GM12878 (cell line): ENCODE measurements around the gene ZMIZ2. TPM values are rescaled to one million over a fixed set of nuclear protein-coding genes. Genes with fewer than 3 reads are reported as not detected.

ENCODE experiments used
- BCL11A ChIP-seq: IDR thresholded peaks from 2 replicates; pipeline ENCODE4 v1.6.1; 2011; ENCODE audit warnings: low read depth, low read length
- BMI1 ChIP-seq: fragments of 450-650 bp; IDR thresholded peaks from 2 replicates; pipeline ENCODE4 v1.6.1; 2016; ENCODE audit warnings: mild to moderate bottlenecking, moderate library complexity, borderline replicate concordance
- CREB1 ChIP-seq: IDR thresholded peaks from 2 replicates; pipeline ENCODE4 v1.6.1; 2012; ENCODE audit warnings: low read depth, mild to moderate bottlenecking, inconsistent platforms
- DPF2 ChIP-seq: fragments of 450-650 bp; IDR thresholded peaks from 2 replicates; pipeline ENCODE4 v1.6.1; 2017; ENCODE audit warnings: mild to moderate bottlenecking
- JUNB ChIP-seq: IDR thresholded peaks from 2 replicates; pipeline ENCODE4 v1.6.1; 2016; ENCODE audit warnings: antibody characterized with exemption, mild to moderate bottlenecking
- MYB ChIP-seq: fragments of 150-350 bp; IDR thresholded peaks from 2 replicates; pipeline ENCODE4 v1.6.1; 2014; ENCODE audit warnings: mild to moderate bottlenecking, low read depth, low read length, borderline replicate concordance
- NFXL1 ChIP-seq: fragments of 450-650 bp; IDR thresholded peaks from 2 replicates; pipeline ENCODE4 v1.6.1; 2017; ENCODE audit warnings: antibody characterized with exemption, mild to moderate bottlenecking, borderline replicate concordance
- PKNOX1 ChIP-seq: fragments of 450-650 bp; IDR thresholded peaks from 2 replicates; pipeline ENCODE4 v1.6.1; 2016; ENCODE audit warnings: mild to moderate bottlenecking
- POU2F2 ChIP-seq: IDR thresholded peaks from 3 replicates; pipeline ENCODE4 v1.6.1; 2011; ENCODE audit warnings: low read depth, mild to moderate bottlenecking, low read length, borderline replicate concordance
- SIN3A ChIP-seq: IDR thresholded peaks from 2 replicates; pipeline ENCODE4 v1.6.1; 2012; ENCODE audit warnings: low read depth, low read length, improper control_type of control experiment
- SMC3 ChIP-seq: IDR thresholded peaks from 2 replicates; pipeline ENCODE4 v1.6.1; 2011; ENCODE audit warnings: low read length, improper control_type of control experiment, borderline replicate concordance
- SP1 ChIP-seq: IDR thresholded peaks from one replicate; pipeline ENCODE4 v1.6.1; 2011; ENCODE audit warnings: low read depth, low read length
- TCF3 ChIP-seq: IDR thresholded peaks from 2 replicates; pipeline ENCODE4 v1.6.1; 2012; ENCODE audit warnings: low read depth, mild to moderate bottlenecking, low read length, borderline replicate concordance; ENCODE audit not compliant: insufficient read depth
- polyA plus RNA-seq, 11 experiments: library from polyadenylated mRNA; depleted of rRNA in 4 of 11; unstranded in 6 of 11; stranded (reverse) in 5 of 11; fragments of >200 nt; fragmentation: Nextera tagmentation in 4 of 11; fragmentation: Illumina TruSeq in 1 of 11; extraction: Ambion mirVana in 4 of 11; extraction: Trizol in 1 of 11; gene quantifications; 1 replicate in 1 of 11; 2 replicates in 10 of 11; pipeline versions ENCODE4 v1.2.1 to v1.2.3, GENCODE V29; 2011 to 2016; ENCODE audit warnings: inconsistent platforms in 2 of 11, missing spikeins in 2 of 11, low read depth in 1 of 11
- total RNA-seq, 4 experiments: library from RNA; depleted of rRNA in 3 of 4; stranded (reverse); fragments of >200 nt in 3 of 4; fragmentation: Illumina TruSeq in 1 of 4; extraction: Trizol in 1 of 4; gene quantifications; 2 replicates each; pipeline versions ENCODE4 v1.2.1 to v1.2.3, GENCODE V29; 2013 to 2021
- TF ChIP-seq, protein P1 (sequence below): fragments of 450-650 bp; conservative IDR thresholded peaks from 2 replicates; pipeline ENCODE4 v1.6.1; 2017; ENCODE audit warnings: mild to moderate bottlenecking, moderate library complexity
- TF ChIP-seq, protein P2 (sequence below): IDR thresholded peaks from 2 replicates; pipeline ENCODE4 v1.6.1; 2012; ENCODE audit warnings: low read depth, low read length, improper control_type of control experiment
- TF ChIP-seq, protein P3 (sequence below): fragments of 450-650 bp; IDR thresholded peaks from 2 replicates; pipeline ENCODE4 v1.6.1; 2016; ENCODE audit warnings: mild to moderate bottlenecking, moderate library complexity, borderline replicate concordance
- TF ChIP-seq, protein P4 (sequence below): fragments of 450-650 bp; IDR thresholded peaks from 2 replicates; pipeline ENCODE4 v1.6.1; 2017; ENCODE audit warnings: mild to moderate bottlenecking, moderate library complexity

Gene ZMIZ2
- total and polyA plus RNA-seq, 10 of the 15 experiments (the other 5 are each of a cell fraction or from before 2014, with no cell fraction given) = 0.71 to 158 (median 17.0) TPM

GRCh38 chr7:44750921-44751571 lies 2.4 kb downstream of the ZMIZ2 start (continued):
- TF ChIP-seq SIN3A (peak; percentile 54; the same call in 1 of the 2 replicates), CREB1 (peak; percentile 36; the same call in 1 of the 2 replicates), BCL11A (peak; percentile 74), NFXL1 (no peak), DPF2 (peak; percentile 91), TCF3 (peak; percentile 35; the same call in 1 of the 2 replicates), MYB (no peak), SMC3 (no peak; the same call in 1 of the 2 replicates), POU2F2 (0 out of 3 replicates have a peak, but pooled peaks have one; percentile 41), BMI1 (no peak), PKNOX1 (peak; percentile 29; the same call in 1 of the 2 replicates), JUNB (0 out of 2 replicates have a peak, but pooled peaks have one; percentile 11), SP1 (peak; percentile 49)
- TF ChIP-seq, protein P1, sequence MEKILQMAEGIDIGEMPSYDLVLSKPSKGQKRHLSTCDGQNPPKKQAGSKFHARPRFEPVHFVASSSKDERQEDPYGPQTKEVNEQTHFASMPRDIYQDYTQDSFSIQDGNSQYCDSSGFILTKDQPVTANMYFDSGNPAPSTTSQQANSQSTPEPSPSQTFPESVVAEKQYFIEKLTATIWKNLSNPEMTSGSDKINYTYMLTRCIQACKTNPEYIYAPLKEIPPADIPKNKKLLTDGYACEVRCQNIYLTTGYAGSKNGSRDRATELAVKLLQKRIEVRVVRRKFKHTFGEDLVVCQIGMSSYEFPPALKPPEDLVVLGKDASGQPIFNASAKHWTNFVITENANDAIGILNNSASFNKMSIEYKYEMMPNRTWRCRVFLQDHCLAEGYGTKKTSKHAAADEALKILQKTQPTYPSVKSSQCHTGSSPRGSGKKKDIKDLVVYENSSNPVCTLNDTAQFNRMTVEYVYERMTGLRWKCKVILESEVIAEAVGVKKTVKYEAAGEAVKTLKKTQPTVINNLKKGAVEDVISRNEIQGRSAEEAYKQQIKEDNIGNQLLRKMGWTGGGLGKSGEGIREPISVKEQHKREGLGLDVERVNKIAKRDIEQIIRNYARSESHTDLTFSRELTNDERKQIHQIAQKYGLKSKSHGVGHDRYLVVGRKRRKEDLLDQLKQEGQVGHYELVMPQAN = no peak; the same call in 1 of the 2 replicates
- TF ChIP-seq, protein P2, sequence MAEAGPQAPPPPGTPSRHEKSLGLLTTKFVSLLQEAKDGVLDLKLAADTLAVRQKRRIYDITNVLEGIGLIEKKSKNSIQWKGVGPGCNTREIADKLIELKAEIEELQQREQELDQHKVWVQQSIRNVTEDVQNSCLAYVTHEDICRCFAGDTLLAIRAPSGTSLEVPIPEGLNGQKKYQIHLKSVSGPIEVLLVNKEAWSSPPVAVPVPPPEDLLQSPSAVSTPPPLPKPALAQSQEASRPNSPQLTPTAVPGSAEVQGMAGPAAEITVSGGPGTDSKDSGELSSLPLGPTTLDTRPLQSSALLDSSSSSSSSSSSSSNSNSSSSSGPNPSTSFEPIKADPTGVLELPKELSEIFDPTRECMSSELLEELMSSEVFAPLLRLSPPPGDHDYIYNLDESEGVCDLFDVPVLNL = no peak
- TF ChIP-seq, protein P3, sequence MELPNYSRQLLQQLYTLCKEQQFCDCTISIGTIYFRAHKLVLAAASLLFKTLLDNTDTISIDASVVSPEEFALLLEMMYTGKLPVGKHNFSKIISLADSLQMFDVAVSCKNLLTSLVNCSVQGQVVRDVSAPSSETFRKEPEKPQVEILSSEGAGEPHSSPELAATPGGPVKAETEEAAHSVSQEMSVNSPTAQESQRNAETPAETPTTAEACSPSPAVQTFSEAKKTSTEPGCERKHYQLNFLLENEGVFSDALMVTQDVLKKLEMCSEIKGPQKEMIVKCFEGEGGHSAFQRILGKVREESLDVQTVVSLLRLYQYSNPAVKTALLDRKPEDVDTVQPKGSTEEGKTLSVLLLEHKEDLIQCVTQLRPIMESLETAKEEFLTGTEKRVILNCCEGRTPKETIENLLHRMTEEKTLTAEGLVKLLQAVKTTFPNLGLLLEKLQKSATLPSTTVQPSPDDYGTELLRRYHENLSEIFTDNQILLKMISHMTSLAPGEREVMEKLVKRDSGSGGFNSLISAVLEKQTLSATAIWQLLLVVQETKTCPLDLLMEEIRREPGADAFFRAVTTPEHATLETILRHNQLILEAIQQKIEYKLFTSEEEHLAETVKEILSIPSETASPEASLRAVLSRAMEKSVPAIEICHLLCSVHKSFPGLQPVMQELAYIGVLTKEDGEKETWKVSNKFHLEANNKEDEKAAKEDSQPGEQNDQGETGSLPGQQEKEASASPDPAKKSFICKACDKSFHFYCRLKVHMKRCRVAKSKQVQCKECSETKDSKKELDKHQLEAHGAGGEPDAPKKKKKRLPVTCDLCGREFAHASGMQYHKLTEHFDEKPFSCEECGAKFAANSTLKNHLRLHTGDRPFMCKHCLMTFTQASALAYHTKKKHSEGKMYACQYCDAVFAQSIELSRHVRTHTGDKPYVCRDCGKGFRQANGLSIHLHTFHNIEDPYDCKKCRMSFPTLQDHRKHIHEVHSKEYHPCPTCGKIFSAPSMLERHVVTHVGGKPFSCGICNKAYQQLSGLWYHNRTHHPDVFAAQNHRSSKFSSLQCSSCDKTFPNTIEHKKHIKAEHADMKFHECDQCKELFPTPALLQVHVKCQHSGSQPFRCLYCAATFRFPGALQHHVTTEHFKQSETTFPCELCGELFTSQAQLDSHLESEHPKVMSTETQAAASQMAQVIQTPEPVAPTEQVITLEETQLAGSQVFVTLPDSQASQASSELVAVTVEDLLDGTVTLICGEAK = peak; percentile 41; the same call in 1 of the 2 replicates
- TF ChIP-seq, protein P4, sequence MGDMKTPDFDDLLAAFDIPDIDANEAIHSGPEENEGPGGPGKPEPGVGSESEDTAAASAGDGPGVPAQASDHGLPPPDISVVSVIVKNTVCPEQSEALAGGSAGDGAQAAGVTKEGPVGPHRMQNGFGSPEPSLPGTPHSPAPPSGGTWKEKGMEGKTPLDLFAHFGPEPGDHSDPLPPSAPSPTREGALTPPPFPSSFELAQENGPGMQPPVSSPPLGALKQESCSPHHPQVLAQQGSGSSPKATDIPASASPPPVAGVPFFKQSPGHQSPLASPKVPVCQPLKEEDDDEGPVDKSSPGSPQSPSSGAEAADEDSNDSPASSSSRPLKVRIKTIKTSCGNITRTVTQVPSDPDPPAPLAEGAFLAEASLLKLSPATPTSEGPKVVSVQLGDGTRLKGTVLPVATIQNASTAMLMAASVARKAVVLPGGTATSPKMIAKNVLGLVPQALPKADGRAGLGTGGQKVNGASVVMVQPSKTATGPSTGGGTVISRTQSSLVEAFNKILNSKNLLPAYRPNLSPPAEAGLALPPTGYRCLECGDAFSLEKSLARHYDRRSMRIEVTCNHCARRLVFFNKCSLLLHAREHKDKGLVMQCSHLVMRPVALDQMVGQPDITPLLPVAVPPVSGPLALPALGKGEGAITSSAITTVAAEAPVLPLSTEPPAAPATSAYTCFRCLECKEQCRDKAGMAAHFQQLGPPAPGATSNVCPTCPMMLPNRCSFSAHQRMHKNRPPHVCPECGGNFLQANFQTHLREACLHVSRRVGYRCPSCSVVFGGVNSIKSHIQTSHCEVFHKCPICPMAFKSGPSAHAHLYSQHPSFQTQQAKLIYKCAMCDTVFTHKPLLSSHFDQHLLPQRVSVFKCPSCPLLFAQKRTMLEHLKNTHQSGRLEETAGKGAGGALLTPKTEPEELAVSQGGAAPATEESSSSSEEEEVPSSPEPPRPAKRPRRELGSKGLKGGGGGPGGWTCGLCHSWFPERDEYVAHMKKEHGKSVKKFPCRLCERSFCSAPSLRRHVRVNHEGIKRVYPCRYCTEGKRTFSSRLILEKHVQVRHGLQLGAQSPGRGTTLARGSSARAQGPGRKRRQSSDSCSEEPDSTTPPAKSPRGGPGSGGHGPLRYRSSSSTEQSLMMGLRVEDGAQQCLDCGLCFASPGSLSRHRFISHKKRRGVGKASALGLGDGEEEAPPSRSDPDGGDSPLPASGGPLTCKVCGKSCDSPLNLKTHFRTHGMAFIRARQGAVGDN = peak; percentile 24
